ENCODE data around the gene UNKL. TPM values are rescaled to one million over a fixed set of nuclear protein-coding genes. Genes with fewer than 3 reads are reported as not detected.

The UNKL gene
- total RNA-seq, 1 donor from 2014 or later, result 9.8 TPM

- DNase-seq, result no peak
Observed at GRCh38 chr16:1375741-1376410, 38.6 kb downstream of the UNKL start.

- DNase-seq, result no peak
Observed at GRCh38 chr16:1375298-1375640, 39.2 kb downstream of the UNKL start.

GRCh38 chr16:1374418-1375297 is 39.8 kb downstream of the UNKL start:
- DNase-seq, result no peak

GRCh38 chr16:1372292-1372950 is 42.1 kb downstream of the UNKL start:
- DNase-seq, result no peak

GRCh38 chr16:1371054-1371978 is 43.2 kb downstream of the UNKL start:
- DNase-seq, result no peak

GRCh38 chr16:1367486-1368174 is 46.9 kb downstream of the UNKL start:
- DNase-seq, result no peak

GRCh38 chr16:1366712-1367299 is 47.7 kb downstream of the UNKL start:
- DNase-seq, result no peak

GRCh38 chr16:1366060-1366711 is 48.3 kb downstream of the UNKL start:
- DNase-seq, result no peak

GRCh38 chr16:1364510-1364909 is 50.0 kb downstream of the UNKL start:
- no peak for DNase-seq

- DNase-seq, result no peak
Observed at GRCh38 chr16:1363501-1364041, 50.9 kb downstream of the UNKL start.

- DNase-seq, result no peak
Observed at GRCh38 chr16:1362807-1363206, 51.7 kb downstream of the UNKL start.

- DNase-seq, result no peak
Observed at GRCh38 chr16:1361685-1362360, 52.7 kb downstream of the UNKL start.

- DNase-seq, result no peak
Observed at GRCh38 chr16:1357906-1358566, 56.5 kb downstream of the UNKL start.

- no peak for DNase-seq
Observed at GRCh38 chr16:1356061-1356900, 58.2 kb downstream of the UNKL start.

- no peak for DNase-seq
Observed at GRCh38 chr16:1355591-1355990, 58.9 kb downstream of the UNKL start.

- DNase-seq, result no peak
Observed at GRCh38 chr16:1354815-1355540, 59.5 kb downstream of the UNKL start.

Measured in skin of body (tissue), 2 donors.